T-cell (primary cell): Measurements from ENCODE around the gene SDF4. TPM values are rescaled to one million over a fixed set of nuclear protein-coding genes. Genes with fewer than 3 reads are reported as not detected.

Source experiments
- ATAC-seq, 4 experiments: fragments of 200-7000 bp in 3 of 4; fragments of 150-1000 bp in 1 of 4; cut with Tn5 transposase; replicated peaks in 1 of 4; 1 replicate in 3 of 4; 2 replicates in 1 of 4; pipeline ENCODE4 v1.10.0; 2021; ENCODE audit warnings: moderate library complexity in 3 of 4, mild to moderate bottlenecking in 2 of 4, moderate number of reproducible peaks in 1 of 4
- CTCF ChIA-PET, 2 donors: fragments of 300-600 bp; sonication (Branson Sonifier 250); formaldehyde crosslinking; loops; one replicate each; lab custom pipeline; 2022; ENCODE audit warnings: antibody characterized with exemption in 2 of 2; lab: Charles Lee
- POLR2A ChIA-PET, 2 donors: fragments of 300-600 bp; sonication (Branson Sonifier 250); formaldehyde crosslinking; loops; one replicate each; lab custom pipeline; 2022; ENCODE audit warnings: antibody characterized with exemption in 2 of 2; lab: Charles Lee
- DNase-seq, 35 experiments: peaks; one replicate each; pipeline versions ENCODE4 v3.0.0 to v3.0.0-alpha.2; 2013 to 2023
- H3K27ac ChIP-seq: one replicate; pipeline ENCODE4 v1.5.1; 2013; ENCODE audit warnings: low read length
- H3K27me3 ChIP-seq, 2 experiments: replicated peaks in 1 of 2; 1 replicate in 1 of 2; 2 replicates in 1 of 2; pipeline versions ENCODE4 v1.6.1 to v1.7.0; 2013; ENCODE audit warnings: low read length in 1 of 2, mixed read lengths in 1 of 2; ENCODE audit not compliant: control insufficient read depth in 2 of 2, insufficient read depth in 2 of 2; ENCODE audit errors: extremely low read depth in 1 of 2
- H3K36me3 ChIP-seq, 2 donors: 1 replicate in 1 of 2; 2 replicates in 1 of 2; pipeline versions ENCODE4 v1.6.1 to v1.7.0; 2013; ENCODE audit warnings: low read length in 1 of 2; ENCODE audit not compliant: control insufficient read depth in 2 of 2, insufficient read depth in 1 of 2; ENCODE audit errors: extremely low read depth in 1 of 2
- H3K4me1 ChIP-seq, 2 experiments: 1 replicate in 1 of 2; 2 replicates in 1 of 2; pipeline versions ENCODE4 v1.6.1 to v1.7.0; 2013; ENCODE audit warnings: low read length in 2 of 2, mixed read lengths in 1 of 2; ENCODE audit not compliant: insufficient read depth in 2 of 2, control insufficient read depth in 1 of 2; ENCODE audit errors: extremely low read depth in 1 of 2
- H3K4me3 ChIP-seq, 2 donors: 1 replicate in 1 of 2; 2 replicates in 1 of 2; pipeline versions ENCODE4 v1.5.1 to v1.7.0; 2013; ENCODE audit warnings: mild to moderate bottlenecking in 2 of 2, low read length in 1 of 2, moderate library complexity in 1 of 2; ENCODE audit not compliant: control insufficient read depth in 1 of 2; ENCODE audit errors: extremely low read depth in 1 of 2
- H3K9me3 ChIP-seq: 2 replicates; pipeline ENCODE4 v1.7.0; 2013
- H3K27ac Mint-ChIP-seq, 2 donors: one replicate each; pipeline ENCODE4 v1.8.0; 2020 to 2021; ENCODE audit warnings: mild to moderate bottlenecking in 2 of 2, mixed read lengths in 2 of 2
- H3K27me3 Mint-ChIP-seq, 2 donors: one replicate each; pipeline ENCODE4 v1.8.0; 2021 to 2022; ENCODE audit warnings: mixed read lengths in 2 of 2
- H3K36me3 Mint-ChIP-seq: one replicate; pipeline ENCODE4 v1.8.0; 2021; ENCODE audit warnings: mixed read lengths
- H3K4me1 Mint-ChIP-seq, 3 donors: one replicate each; pipeline ENCODE4 v1.8.0; 2020 to 2022; ENCODE audit warnings: mixed read lengths in 3 of 3, mild to moderate bottlenecking in 1 of 3
- H3K4me3 Mint-ChIP-seq, 3 donors: one replicate each; pipeline ENCODE4 v1.8.0; 2020 to 2022; ENCODE audit warnings: mild to moderate bottlenecking in 3 of 3, mixed read lengths in 3 of 3, moderate library complexity in 3 of 3
- H3K9me3 Mint-ChIP-seq, 3 donors: one replicate each; pipeline ENCODE4 v1.8.0; 2020 to 2022; ENCODE audit warnings: mixed read lengths in 3 of 3
- WGBS: methylation state at CpG from one replicate; pipeline ENCODE4 v1.1.5; 2013; ENCODE audit warnings: missing lambda C conversion rate; ENCODE audit not compliant: insufficient coverage; 5-methylcytosine and 5-hydroxymethylcytosine counted together
- total RNA-seq, 35 experiments: library from RNA in 6 of 35; stranded (reverse) in 6 of 35; fragments of 120-200 nt in 1 of 35; gene quantifications; one replicate each; pipeline versions ENCODE4 v1.2.1 to v1.2.4 and lab custom pipeline; 2013 to 2026

Gene SDF4
- total RNA-seq, 5 donors from 2014 or later (not counting 1 experiment from before 2014, with no cell fraction given): 98.6 to 151 (median 141) TPM

DNA sequence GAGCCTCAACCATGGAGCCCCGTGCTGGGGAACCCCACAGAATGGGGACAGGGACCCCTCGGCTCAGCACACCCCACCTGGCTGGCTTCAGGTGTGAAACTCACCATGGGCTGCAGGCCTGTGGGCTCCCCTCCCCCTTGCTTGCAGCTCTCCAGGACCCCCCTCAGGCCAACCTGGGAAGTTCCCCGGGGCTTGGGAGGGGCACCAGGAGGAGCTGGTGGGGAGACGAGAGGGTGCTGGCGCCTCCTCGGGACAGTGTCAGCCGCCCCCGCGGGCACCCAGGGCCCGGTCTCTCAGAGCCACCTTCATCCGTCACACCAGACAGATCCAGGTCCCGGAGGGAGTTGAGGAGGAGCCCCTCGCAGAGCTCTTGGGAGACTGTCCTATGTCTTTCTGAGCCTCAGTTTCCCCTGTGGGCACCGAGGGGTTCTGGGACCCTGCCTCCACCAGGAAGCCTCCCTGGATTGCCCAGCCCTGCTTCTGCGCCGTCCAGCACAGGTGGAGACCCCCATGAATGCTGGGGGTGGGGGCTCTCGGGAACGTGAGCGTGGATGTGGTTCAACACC lies 24.8 kb downstream of the SDF4 start:
- Histone ChIP-seq H3K9me3 (no peaks in the 10 kb centered on the region), H3K4me1 (peaks cover 8 to 61% of the 10 kb centered on the region in 2 experiments), H3K4me3 (peak overlapping the region in 1 of 2 donors; percentile 53), H3K36me3 (no peaks in the 10 kb centered on the region), H3K27me3 (peaks cover 0 to 38% of the 10 kb centered on the region in 2 experiments), H3K27ac (peak overlapping the region; percentile 34)
- no peaks in the 10 kb centered on the region for H3K36me3 Mint-ChIP-seq
- POLR2A ChIA-PET: no interaction called here
- 59% methylated on average over 15 of the region's 19 CpGs for WGBS
- H3K27ac Mint-ChIP-seq: no peak overlapping the region
- CTCF ChIA-PET: no interaction called here
- peak in 3 of 35 experiments; percentile 2 to 30 (median 2) for DNase-seq
- H3K9me3 Mint-ChIP-seq: no peaks in the 10 kb centered on the region
- ATAC-seq: no peak
- H3K4me3 Mint-ChIP-seq: peak overlapping the region; percentile 43 to 72 (median 52)
- H3K27me3 Mint-ChIP-seq: no peaks in the 10 kb centered on the region
- peaks cover 15 to 35% (median 18%) of the 10 kb centered on the region in 3 donors for H3K4me1 Mint-ChIP-seq

DNA sequence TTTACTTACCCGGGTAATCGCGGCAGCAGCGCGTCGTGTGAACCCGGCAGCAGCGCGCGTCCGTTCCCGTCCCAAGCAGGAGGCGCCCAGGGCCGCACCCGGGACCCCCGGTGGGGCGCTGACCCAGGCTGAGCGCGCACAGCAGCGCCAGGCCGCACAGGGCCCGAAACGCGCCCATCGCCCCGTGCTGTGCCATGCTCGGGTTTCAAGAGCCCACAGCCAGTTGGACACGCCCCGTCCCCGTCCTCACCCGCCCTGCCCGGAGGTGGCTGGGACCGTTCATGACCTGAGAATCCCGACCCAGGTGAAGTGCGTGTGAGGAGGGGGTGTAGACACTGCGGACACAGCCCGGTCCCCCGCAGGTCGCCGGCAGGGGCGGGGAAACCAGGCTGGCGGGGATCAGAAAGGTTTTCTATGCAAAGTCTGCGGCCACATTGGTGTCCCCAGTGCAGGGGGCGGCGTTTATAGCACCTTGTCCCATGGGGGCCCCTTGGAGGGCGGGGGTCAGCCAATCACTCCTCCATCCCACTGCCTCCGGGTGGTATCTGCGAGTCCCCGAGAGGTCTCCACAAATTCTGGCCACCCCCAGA lies 25.3 kb downstream of the SDF4 start, which contains the start of gene TNFRSF18:
TNFRSF18 (minus strand) TSS at position 217 of the 590 bp plus-strand sequence; CDS start at position 196, 21 bp downstream.
- POLR2A ChIA-PET: no interaction called here
- DNase-seq (peak in 5 of 35 experiments; percentile 27 to 58 (median 37)), ATAC-seq (peak in 2 of 4 experiments; percentile 14 to 23)
- Histone ChIP-seq H3K4me3 (peak within 1 kb of the TSS in 1 of 2 donors; percentile 53), H3K27ac (peak within 1 kb of the TSS; percentile 57), H3K36me3 (no peaks in the 10 kb centered on the region), H3K27me3 (peaks cover 0 to 38% of the 10 kb centered on the region in 2 experiments), H3K9me3 (no peaks in the 10 kb centered on the region), H3K4me1 (peaks cover 8 to 55% of the 10 kb centered on the region in 2 experiments)
- H3K27me3 Mint-ChIP-seq: no peaks in the 10 kb centered on the region
- 2% methylated on average over 48 of the region's 49 CpGs for WGBS
- H3K36me3 Mint-ChIP-seq: no peaks in the 10 kb centered on the region
- peak within 1 kb of the TSS in 1 of 2 donors; percentile 4 for H3K27ac Mint-ChIP-seq
- CTCF ChIA-PET: no interaction called here
- no peaks in the 10 kb centered on the region for H3K9me3 Mint-ChIP-seq
- H3K4me3 Mint-ChIP-seq: peak within 1 kb of the TSS; percentile 43 to 72 (median 52)
- H3K4me1 Mint-ChIP-seq: peaks cover 15 to 35% (median 18%) of the 10 kb centered on the region in 3 donors

DNA sequence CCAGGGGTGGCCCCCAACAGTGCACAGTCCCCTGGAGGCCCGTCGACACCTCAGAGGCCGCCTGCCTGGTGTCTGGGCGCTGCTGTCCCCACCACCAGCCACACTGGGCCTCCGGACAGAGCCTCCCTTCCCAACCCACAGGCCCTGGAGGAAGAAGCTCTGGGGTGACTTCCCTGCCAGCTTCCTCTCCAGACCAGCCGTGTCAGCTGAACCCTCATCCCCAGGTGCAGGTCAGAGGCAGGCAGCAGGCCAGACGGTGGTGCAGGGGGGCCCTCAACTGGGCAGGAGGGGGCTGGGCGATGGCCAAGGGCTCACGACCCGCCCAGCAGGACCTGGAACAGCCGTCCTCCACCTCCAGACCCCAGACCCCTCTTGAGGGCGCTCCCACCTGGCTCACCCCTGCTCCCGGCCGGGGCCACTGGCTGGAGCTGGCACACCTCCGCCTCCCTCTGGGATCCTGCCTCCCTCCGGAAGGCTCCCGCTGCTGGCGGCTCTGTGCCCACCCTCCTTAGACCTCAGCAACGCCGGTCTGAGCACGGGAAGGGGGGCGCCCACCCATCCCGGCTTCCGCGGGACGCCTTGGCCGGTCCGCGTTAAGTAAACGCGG lies 25.9 kb downstream of the SDF4 start:
- CTCF ChIA-PET: no interaction called here
- Histone ChIP-seq H3K4me3 (peak overlapping the region in 1 of 2 donors; percentile 53), H3K4me1 (peaks cover 8 to 54% of the 10 kb centered on the region in 2 experiments), H3K27me3 (peaks cover 0 to 38% of the 10 kb centered on the region in 2 experiments), H3K9me3 (no peaks in the 10 kb centered on the region), H3K36me3 (no peaks in the 10 kb centered on the region), H3K27ac (peak overlapping the region; percentile 57)
- POLR2A ChIA-PET: no interaction called here
- Mint-ChIP-seq H3K9me3 (no peaks in the 10 kb centered on the region), H3K27me3 (no peaks in the 10 kb centered on the region), H3K4me3 (peak overlapping the region; percentile 34 to 72 (median 43)), H3K36me3 (no peaks in the 10 kb centered on the region), H3K4me1 (peaks cover 15 to 32% (median 16%) of the 10 kb centered on the region in 3 donors), H3K27ac (peak overlapping the region in 1 of 2 donors; percentile 4)
- peak in 2 of 35 experiments; percentile 0 to 2 for DNase-seq
- ATAC-seq: no peak
- 9% methylated on average over 26 of the region's 31 CpGs for WGBS

DNA sequence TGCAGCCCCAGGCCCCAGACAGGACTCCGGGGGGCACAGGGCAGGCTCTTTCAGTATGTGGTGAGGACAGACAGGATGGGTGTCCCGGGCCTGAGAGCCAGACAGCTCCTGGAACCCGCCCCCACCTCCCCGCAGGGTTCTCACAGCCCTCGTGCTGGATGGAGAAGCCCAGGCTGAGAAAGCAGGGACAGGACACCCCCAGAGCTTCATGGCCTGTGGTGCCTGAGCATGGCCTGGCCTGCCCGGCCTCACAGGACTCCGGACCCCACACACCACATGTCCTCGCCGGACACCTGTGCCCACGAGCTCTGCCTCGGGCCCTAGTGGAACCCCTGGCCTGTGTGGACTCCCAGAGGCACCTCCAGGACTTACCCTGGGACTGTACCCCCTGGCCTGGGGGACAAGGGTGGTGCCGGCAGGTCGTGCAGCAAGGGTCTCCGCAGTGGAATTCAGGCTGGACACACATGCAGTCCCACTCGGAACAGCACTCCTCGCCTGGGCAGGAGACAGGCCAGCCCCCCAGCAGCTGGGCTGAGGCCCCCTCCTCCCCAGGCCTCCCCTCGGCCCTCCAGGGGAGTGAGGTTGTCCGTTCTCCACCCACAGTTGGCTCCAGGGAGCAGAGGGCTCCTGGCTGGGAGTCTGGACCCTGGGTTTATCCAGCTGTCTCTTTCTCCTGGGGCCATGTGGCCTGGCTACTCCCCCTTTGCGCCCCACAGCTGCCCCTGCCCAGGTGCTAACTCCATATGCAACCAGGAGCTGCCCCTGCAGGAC lies 26.6 kb downstream of the SDF4 start:
- H3K4me3 ChIP-seq: peak overlapping the region in 1 of 2 donors; percentile 53
- Mint-ChIP-seq H3K4me1 (peaks cover 15 to 33% (median 16%) of the 10 kb centered on the region in 3 donors), H3K27me3 (no peaks in the 10 kb centered on the region), H3K36me3 (no peaks in the 10 kb centered on the region), H3K4me3 (peak overlapping the region; percentile 12 to 49 (median 34)), H3K9me3 (no peaks in the 10 kb centered on the region), H3K27ac (peak overlapping the region in 1 of 2 donors; percentile 11)
- H3K27me3 ChIP-seq: peaks cover 0 to 38% of the 10 kb centered on the region in 2 experiments
- no peaks in the 10 kb centered on the region for H3K9me3 ChIP-seq
- no peak for ATAC-seq
- peaks cover 8 to 61% of the 10 kb centered on the region in 2 experiments for H3K4me1 ChIP-seq
- WGBS: 91% methylated on average over 13 of the region's 19 CpGs
- ChIA-PET POLR2A (interaction anchor here in 1 of 2 donors (0.6 kb wide), 1 partner anchor 392 kb away, joined by 3 read pairs; no protein-coding TSS in a partner anchor), CTCF (no interaction called here)
- H3K27ac ChIP-seq: peak overlapping the region; percentile 57
- peak in 1 of 35 experiments; percentile 2 for DNase-seq
- H3K36me3 ChIP-seq: no peaks in the 10 kb centered on the region

DNA sequence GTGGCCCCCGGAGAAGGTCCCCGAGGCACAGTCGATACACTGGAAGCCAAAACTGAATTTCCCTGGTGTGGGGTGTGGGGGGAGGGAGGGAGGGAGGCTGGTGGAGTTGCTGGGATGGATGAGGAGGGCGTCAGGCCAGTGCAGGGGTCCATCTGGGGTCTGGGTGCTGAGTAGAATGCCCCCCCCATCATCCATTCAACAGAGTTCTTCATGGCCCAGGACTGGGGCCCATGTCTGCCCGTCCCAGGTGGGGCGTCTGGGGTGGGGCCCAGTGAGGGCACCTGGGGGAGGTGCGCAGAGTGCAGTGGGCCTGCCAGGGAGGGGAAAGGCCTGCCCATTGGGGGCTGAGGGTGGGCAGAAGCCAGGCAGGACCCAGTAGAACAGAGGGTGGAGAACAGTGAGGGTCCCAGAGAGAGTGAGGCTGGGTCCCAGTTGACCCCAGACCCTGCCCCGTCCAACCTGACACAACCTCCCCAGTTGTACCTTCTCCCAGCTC lies 27.3 kb downstream of the SDF4 start:
- 96% methylated on average over 4 of the region's 8 CpGs for whole genome bisulfite sequencing
- peaks cover 14 to 33% (median 15%) of the 10 kb centered on the region in 3 donors for H3K4me1 Mint-ChIP-seq

More for the DNA sequence above, 27.3 kb downstream of the SDF4 start:
- CTCF ChIA-PET: no interaction called here
- POLR2A ChIA-PET: no interaction called here
- H3K27ac Mint-ChIP-seq: no peak overlapping the region
- no peak for ATAC-seq
- no peaks in the 10 kb centered on the region for H3K9me3 ChIP-seq
- H3K36me3 Mint-ChIP-seq: no peaks in the 10 kb centered on the region
- no peak overlapping the region for H3K4me3 Mint-ChIP-seq
- DNase-seq: peak in 2 of 35 experiments; percentile 0 to 1
- H3K9me3 Mint-ChIP-seq: no peaks in the 10 kb centered on the region
- H3K4me3 ChIP-seq: no peak overlapping the region
- no peaks in the 10 kb centered on the region for H3K36me3 ChIP-seq
- peaks cover 0 to 38% of the 10 kb centered on the region in 2 experiments for H3K27me3 ChIP-seq
- peaks cover 8 to 62% of the 10 kb centered on the region in 2 experiments for H3K4me1 ChIP-seq
- H3K27ac ChIP-seq: peak overlapping the region; percentile 23
- H3K27me3 Mint-ChIP-seq: no peaks in the 10 kb centered on the region
